ENCODE results near the gene FAM204A.
A peak's percentile ranks its signal among the peaks of the same experiment; 100 is the strongest.

FAM204A gene

GRCh38 chr10:118341791-118342637, at the start of gene FAM204A:
TSS of gene FAM204A (minus strand) at chr10:118342324. CDS start at chr10:118336415, 5,909 bp downstream.
- DNase-seq: peak; percentile 88

DNA sequence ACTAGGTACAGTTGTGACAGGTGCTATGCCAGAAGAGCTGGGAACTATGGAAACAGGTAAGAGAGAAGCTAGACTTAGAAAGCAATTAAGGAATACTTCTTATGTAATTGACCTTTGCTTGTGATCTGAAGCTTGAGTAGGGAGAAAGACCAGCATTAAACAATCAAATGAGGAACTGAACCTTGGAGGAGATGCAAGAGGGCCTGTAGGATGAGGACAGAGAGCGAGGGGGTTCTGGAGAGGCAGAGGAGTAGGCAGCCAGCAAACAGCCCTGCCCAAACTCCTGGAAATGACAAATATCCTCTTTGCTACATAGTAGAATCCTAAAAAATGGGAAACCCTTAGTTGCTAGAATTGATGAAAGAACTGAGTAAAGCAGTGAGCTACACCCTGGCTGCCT, 41.6 kb upstream of the FAM204A start:
- DNase-seq: no peak

GRCh38 chr10:118383063-118383689, 41.1 kb upstream of the FAM204A start:
- DNase-seq: no peak

DNA sequence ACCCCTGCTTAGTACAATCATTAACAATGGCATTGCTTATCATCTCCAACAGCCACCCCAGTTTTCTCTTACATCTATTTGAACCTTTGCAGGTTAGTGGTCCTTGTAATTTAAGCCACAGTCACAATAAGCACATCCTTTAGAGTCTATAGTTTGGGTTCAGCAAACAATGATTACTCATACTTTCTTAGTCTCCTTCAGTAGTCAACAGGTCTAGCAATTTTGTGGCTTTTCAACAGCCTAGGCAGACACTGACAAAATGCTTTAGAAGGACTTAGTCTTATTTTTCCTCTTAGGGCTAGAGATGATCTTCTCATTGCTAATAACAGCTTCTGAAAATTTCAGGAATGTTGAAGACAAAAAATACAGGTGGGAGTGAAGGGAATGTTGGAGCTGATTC, 32.3 kb upstream of the FAM204A start:
- no peak for DNase-seq

- no peak for DNase-seq
These were observed 31.7 kb upstream of the FAM204A start for GRCh38 chr10:118373786-118374185.

GRCh38 chr10:118370499-118370898, 28.4 kb upstream of the FAM204A start:
- DNase-seq: no peak

GRCh38 chr10:118369641-118370205, 27.6 kb upstream of the FAM204A start:
- DNase-seq: peak; percentile 99

- no peak for DNase-seq
These were observed 23.6 kb upstream of the FAM204A start for GRCh38 chr10:118365702-118366101.

GRCh38 chr10:118362103-118362502, 20.0 kb upstream of the FAM204A start:
- DNase-seq: no peak

- peak; percentile 1 for DNase-seq
These were observed 16.2 kb upstream of the FAM204A start for GRCh38 chr10:118358327-118358726.

GRCh38 chr10:118357841-118358240, 15.7 kb upstream of the FAM204A start:
- DNase-seq: no peak

DNA sequence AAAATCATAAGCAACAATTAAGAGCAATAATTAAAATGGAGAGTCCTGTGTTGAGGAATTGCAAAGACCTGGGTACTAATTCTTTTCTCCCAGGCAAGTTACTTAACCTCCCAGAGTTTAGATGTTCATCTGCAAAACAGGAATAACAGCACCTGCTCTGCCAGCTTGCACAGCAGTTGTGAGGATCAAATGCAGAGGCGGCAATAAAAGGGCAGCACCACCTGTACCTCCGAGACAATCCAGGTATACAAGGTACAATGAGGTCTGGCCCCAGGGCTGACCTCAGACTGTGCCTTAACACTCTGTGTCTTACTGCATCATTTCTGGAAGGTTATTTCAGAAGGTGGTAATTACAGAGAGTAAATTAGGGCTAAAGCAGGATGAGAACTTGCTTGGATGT, 14.5 kb upstream of the FAM204A start:
- peak; percentile 42 for DNase-seq

DNA sequence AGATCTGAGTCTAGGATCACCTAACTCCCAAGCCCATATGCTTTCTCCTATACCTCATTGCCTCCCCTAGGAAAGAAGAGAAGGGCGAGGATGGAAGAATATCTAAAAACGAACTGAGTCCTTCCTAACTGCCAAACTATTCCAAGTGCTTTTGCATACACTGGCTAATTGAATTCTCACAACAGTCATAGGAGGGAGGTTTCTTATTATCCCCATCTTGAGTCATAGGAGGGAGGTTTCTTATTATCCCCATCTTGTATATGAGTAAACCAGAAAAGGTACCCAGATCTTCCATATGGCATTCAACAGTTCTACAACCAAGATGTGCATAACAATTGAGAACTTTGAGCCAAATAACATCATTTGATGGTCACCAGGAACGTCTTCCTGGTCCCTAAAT, 13.1 kb upstream of the FAM204A start:
- DNase-seq: no peak

DNA sequence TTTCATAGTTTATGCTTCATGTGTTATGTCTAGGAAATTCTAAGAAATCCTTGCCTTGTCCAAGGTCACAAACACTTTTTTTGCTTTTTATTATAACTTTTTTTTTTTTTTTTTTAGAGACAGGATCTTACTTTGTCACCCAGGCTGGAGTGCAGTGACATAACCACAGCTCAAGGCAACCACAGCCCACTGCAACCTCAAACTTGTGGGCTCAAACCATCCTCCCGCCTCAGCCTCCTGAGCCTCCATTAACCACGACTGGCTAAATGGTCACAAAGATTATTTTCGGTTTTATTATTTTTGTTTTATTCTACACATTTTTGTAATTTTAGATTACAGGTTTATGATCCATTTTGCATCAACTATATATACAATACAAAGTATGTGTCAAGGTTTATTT, 7.1 kb upstream of the FAM204A start:
- no peak for DNase-seq

GRCh38 chr10:118343549-118343948, 1.4 kb upstream of the FAM204A start:
- DNase-seq: no peak

- no peak for DNase-seq
These were observed 991 bp upstream of the FAM204A start for GRCh38 chr10:118343115-118343514.

GRCh38 chr10:118342638-118343020, 505 bp upstream of the FAM204A start:
- DNase-seq: no peak

DNA sequence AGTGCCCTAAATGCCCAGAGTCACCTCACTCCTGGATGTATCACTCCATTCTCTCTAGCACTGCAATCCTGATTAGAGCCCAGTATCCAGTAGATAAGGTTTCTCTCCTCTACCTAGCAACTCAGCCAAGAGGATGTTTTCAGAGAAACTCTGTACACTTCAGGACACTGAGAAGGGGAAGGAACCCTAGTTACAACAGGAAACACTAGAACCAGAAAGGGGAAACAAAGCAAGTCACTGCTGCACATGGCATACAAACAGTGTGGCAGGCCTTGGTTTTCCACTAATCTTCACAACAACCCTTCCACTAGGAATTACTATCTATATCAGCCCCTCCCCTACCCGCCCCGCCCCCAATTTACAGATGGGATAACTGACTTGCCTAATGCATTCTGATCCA, 1.6 kb downstream of the FAM204A start:
- DNase-seq: no peak

- peak; percentile 19 for DNase-seq
These were observed 3.0 kb downstream of the FAM204A start for GRCh38 chr10:118339111-118339510.

GRCh38 chr10:118337356-118337755, 4.8 kb downstream of the FAM204A start:
- DNase-seq: no peak

DNA sequence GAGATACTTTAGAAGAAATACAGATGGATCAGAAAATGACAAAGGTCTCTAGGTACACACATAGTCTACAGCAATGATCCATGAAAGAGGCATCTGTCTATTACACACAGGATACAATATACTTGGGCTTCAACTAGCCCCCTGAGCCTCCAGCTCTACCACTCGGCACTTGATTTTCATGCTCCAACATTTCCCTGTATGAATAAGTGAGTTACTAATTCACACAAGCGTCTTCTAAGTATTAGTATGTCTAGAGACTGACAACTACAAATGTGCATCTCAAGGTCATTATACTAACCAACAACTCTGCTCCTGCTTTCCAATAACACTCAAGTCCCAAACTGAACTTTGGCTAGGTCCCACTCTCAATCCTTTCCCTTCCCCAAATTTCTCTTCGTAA, 8.3 kb downstream of the FAM204A start:
- DNase-seq: no peak

DNA sequence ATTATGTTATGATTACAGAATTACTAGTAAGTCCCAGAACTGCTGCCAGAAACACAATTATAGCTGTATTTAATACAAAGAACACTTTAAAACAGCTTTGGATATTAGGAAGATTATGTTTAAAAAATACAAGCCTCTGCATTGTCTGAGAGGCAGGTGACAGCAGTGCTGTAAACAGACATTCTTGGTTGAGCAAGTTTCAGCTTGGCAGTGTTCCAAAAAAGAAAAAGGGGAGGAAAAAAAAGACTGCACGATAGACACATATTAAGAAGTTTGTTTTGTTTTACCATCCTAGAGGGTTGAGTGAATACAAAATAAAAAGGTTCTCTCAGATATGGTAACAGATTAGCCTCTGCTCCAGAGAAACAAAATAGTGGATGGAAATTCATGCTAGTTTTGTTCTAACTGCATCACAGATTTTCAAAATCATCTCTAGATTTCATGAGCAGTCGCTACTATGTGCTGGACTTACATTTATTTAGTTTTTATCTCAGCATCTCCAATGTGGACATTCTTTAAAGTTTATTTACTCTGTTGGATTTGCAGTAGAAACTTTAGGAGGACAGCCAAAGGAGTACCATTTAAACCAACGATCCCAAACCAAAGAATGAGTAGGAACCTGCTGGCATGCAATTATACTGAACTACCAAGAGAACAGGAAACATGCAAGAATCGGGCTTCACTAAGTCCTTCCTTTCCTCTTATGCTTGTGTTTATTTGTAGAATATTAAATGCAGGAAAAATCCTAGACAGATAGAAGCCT, 9.0 kb downstream of the FAM204A start:
- DNase-seq: peak; percentile 45

DNA sequence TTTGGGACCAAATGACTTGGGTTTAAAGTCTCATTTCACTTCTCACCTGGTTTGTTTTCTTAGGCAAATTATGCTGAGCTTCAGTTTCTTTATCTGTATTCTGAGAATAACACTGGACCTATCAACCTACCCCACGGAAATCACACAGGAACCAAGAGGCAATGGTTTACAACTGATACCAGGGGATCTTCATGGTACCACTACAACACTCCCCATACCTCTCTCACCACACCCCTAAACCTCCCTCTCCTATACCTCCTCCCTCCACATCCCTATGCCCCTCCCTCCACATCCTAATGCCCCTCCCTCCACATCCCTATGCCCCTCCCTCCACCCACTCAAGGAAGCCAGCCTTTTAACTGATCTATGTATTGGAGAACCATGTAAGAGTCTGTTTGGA, 9.9 kb downstream of the FAM204A start:
- no peak for DNase-seq

Data from DMS153 (cell line).